GM08714 (cell line): ENCODE results near the gene MS4A14.
"Not testable (repeated sequence)": the region's sequence is repeated elsewhere in the genome, so short reads cannot be mapped to it uniquely, and the experiment has no call there.

Experiments used
- H3K4me3 ChIP-seq: fragments of 200-500 bp; sonication (Bioruptor generic); 2 replicates; pipeline ENCODE4 v1.5.1; 2014; ENCODE audit warnings: mild to moderate bottlenecking, low read length, inconsistent platforms
- ZNF274 ChIP-seq: IDR thresholded peaks from 2 replicates; pipeline ENCODE4 v1.6.1; 2012; ENCODE audit warnings: mild to moderate bottlenecking, low read depth, low read length

Gene MS4A14

GRCh38 chr11:60429272-60429671 is 33.0 kb downstream of the MS4A14 start, which contains the start of gene MS4A5:
MS4A5 (plus strand) TSS chr11:60429572; CDS start chr11:60429675, 103 bp downstream.
- TF ChIP-seq ZNF274 = no peak
- no peak within 1 kb of the TSS for H3K4me3 ChIP-seq

- TF ChIP-seq ZNF274 = no peak
- H3K4me3 ChIP-seq = no peak overlapping the region
These were observed 35.0 kb downstream of the MS4A14 start for GRCh38 chr11:60431251-60431650.

GRCh38 chr11:60433401-60433800 is 37.1 kb downstream of the MS4A14 start:
- no peak overlapping the region for H3K4me3 ChIP-seq
- no peak for TF ChIP-seq ZNF274

DNA sequence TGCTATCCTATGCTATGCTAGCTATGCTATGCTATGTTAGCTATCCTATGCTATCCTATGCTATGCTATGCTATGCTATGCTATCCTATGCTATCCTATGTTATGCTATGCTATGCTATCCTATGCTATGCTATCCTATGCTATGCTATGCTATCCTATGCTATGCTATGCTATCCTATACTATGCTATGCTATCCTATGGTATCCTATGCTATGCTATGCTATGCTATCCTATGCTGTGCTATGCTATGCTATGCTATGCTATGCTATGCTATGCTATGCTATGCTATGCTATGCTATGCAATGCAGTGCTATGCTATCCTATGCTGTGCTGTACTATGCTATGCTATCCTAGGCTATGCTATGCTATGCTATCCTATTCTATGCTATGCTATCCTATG is 50.8 kb downstream of the MS4A14 start:
- no peak for TF ChIP-seq ZNF274
- no peak overlapping the region for H3K4me3 ChIP-seq

DNA sequence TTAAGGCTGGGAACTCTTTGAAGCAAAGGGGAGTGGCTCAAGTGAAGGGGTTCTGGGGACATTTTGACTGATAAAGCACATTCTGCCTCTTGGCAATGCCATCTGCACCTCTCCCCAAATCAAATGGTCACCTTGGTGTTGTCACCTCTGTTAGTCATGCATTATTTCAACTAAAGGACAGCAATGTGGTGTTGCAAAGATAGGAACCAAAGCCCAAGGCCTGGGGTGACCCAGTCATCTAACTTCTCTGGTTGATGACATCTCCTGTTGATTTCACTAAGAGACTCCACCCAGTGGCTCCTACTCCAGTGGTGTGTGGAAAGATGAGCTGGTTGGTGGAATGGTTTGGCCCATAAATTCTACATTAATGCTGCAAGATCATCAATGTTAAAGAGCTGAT is 51.6 kb downstream of the MS4A14 start:
- no peak for TF ChIP-seq ZNF274
- no peak overlapping the region for H3K4me3 ChIP-seq

- H3K4me3 ChIP-seq = not testable (repeated sequence)
These were observed 54.9 kb downstream of the MS4A14 start for GRCh38 chr11:60451185-60451584.

GRCh38 chr11:60454212-60454611 is 58.0 kb downstream of the MS4A14 start:
- no peak overlapping the region; the same call in 1 of the 2 replicates for H3K4me3 ChIP-seq
- TF ChIP-seq ZNF274 = no peak

DNA sequence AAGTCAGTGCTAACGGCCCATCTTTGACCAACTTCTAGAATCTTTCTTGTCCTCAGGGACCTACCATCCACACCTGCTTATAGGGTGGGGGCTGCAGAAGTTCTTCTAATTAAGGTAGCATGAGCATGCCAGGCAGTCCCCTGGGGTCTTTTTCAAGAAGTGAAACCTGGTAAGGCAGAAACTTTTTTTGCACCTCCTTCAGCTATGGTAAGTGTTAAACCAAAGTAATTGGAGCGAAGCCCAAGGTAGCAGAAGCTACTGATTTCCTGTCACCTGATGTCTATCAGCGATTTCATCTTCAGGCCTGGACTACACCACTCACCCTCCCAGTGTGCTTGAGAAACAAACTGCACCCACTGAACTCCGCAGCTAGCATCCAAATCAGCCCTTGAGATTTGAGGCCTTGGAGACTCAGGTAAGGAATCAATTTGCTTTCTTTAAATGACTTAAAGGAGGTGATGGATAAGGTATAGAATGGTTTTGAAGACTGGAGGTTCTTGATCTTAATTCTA is 59.3 kb downstream of the MS4A14 start, which contains the start of gene MS4A1:
Gene MS4A1, plus strand, starts transcription at position 317 of the 512 bp plus-strand sequence. CDS start 6,528 bp downstream, outside the sequence.
- TF ChIP-seq ZNF274 = no peak
- peak within 1 kb of the TSS; percentile 99 for H3K4me3 ChIP-seq

- peak overlapping the region; percentile 99 for H3K4me3 ChIP-seq
- no peak for TF ChIP-seq ZNF274
These were observed 61.3 kb downstream of the MS4A14 start for GRCh38 chr11:60457576-60457975.

DNA sequence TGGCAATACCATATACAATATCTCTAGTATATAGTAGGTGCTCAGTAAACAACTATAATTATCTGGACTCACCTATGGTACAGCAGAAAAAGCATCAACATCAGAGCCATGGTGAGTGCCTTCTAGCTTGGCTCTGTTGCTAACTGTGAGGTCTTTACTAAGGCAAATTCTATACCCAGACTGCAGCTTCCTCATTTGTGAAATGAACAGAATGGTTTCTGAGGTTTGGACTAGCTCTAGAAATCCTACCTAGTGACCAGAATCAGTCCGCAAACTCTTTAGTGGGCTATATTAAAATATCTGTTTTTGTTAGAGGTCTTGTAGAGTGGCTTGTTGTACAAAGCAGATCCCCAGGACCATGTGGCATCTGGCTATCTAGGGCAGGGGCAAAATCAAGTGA is 63.1 kb downstream of the MS4A14 start:
- H3K4me3 ChIP-seq = peak overlapping the region; percentile 99

More for the DNA sequence above, 63.1 kb downstream of the MS4A14 start:
- TF ChIP-seq ZNF274 = no peak
